HEK293 (cell line): ENCODE results near the gene TYSND1.

Experiments
- BCL11B ChIP-seq: fragments of 450-650 bp; formaldehyde crosslinking; IDR thresholded peaks from 2 replicates; pipeline ENCODE4 v1.5.1; 2016; ENCODE audit warnings: low read depth, missing biosample characterization, missing genetic modification characterization
- GFI1B ChIP-seq: fragments of 450-650 bp; formaldehyde crosslinking; IDR thresholded peaks from 2 replicates; pipeline ENCODE4 v1.5.1; 2016; ENCODE audit warnings: missing biosample characterization, missing genetic modification characterization
- GLIS1 ChIP-seq: fragments of 450-650 bp; formaldehyde crosslinking; IDR thresholded peaks from 2 replicates; pipeline ENCODE4 v1.5.1; 2016; ENCODE audit warnings: missing biosample characterization, missing genetic modification characterization
- HOXA7 ChIP-seq: sonication (generic); formaldehyde crosslinking; IDR thresholded peaks from 2 replicates; pipeline ENCODE4 v1.8.1; 2022; ENCODE audit warnings: missing genetic modification reagents, borderline replicate concordance
- SCRT1 ChIP-seq: fragments of 450-650 bp; formaldehyde crosslinking; IDR thresholded peaks from 2 replicates; pipeline ENCODE4 v1.5.1; 2016; ENCODE audit warnings: missing biosample characterization, missing genetic modification characterization, borderline replicate concordance
- SP7 ChIP-seq: fragments of 450-650 bp; formaldehyde crosslinking; IDR thresholded peaks from 2 replicates; pipeline ENCODE4 v1.5.1; 2016; ENCODE audit warnings: missing biosample characterization, missing genetic modification characterization
- ZEB2 ChIP-seq: fragments of 450-650 bp; formaldehyde crosslinking; IDR thresholded peaks from 2 replicates; pipeline ENCODE4 v1.5.1; 2016; ENCODE audit warnings: missing biosample characterization, missing genetic modification characterization
- ZFP3 ChIP-seq: fragments of 450-650 bp; formaldehyde crosslinking; IDR thresholded peaks from 2 replicates; pipeline ENCODE4 v1.5.1; 2016; ENCODE audit warnings: low read depth, missing biosample characterization, missing genetic modification characterization
- ZFP37 ChIP-seq: fragments of 450-650 bp; formaldehyde crosslinking; IDR thresholded peaks from 2 replicates; pipeline ENCODE4 v1.5.1; 2016; ENCODE audit warnings: missing biosample characterization, missing genetic modification characterization
- ZNF10 ChIP-seq: fragments of 450-650 bp; formaldehyde crosslinking; IDR thresholded peaks from 2 replicates; pipeline ENCODE4 v1.5.1; 2017; ENCODE audit warnings: missing biosample characterization, missing genetic modification characterization
- ZNF132 ChIP-seq: fragments of 450-650 bp; formaldehyde crosslinking; IDR thresholded peaks from 2 replicates; pipeline ENCODE4 v1.5.1; 2017; ENCODE audit warnings: missing biosample characterization, missing genetic modification characterization, borderline replicate concordance
- ZNF146 ChIP-seq: fragments of 450-650 bp; formaldehyde crosslinking; IDR thresholded peaks from 2 replicates; pipeline ENCODE4 v1.5.1; 2016; ENCODE audit warnings: missing biosample characterization, missing genetic modification characterization
- ZNF169 ChIP-seq: fragments of 450-650 bp; formaldehyde crosslinking; IDR thresholded peaks from 2 replicates; pipeline ENCODE4 v1.5.1; 2016; ENCODE audit warnings: missing biosample characterization, missing genetic modification characterization
- ZNF175 ChIP-seq: fragments of 450-650 bp; formaldehyde crosslinking; IDR thresholded peaks from 2 replicates; pipeline ENCODE4 v1.5.1; 2016; ENCODE audit warnings: missing biosample characterization, missing genetic modification characterization
- ZNF184 ChIP-seq: fragments of 450-650 bp; IDR thresholded peaks from 2 replicates; pipeline ENCODE4 v1.5.1; 2018; ENCODE audit warnings: missing biosample characterization, mild to moderate bottlenecking, missing genetic modification characterization
- ZNF211 ChIP-seq: fragments of 450-650 bp; formaldehyde crosslinking; IDR thresholded peaks from 2 replicates; pipeline ENCODE4 v1.5.1; 2016; ENCODE audit warnings: low read depth, missing biosample characterization, missing genetic modification characterization
- ZNF23 ChIP-seq: fragments of 450-650 bp; formaldehyde crosslinking; IDR thresholded peaks from 2 replicates; pipeline ENCODE4 v1.5.1; 2016; ENCODE audit warnings: missing biosample characterization, missing genetic modification characterization, borderline replicate concordance
- ZXDB ChIP-seq: fragments of 450-650 bp; formaldehyde crosslinking; IDR thresholded peaks from 2 replicates; pipeline ENCODE4 v1.5.1; 2016; ENCODE audit warnings: missing biosample characterization, missing genetic modification characterization
- TF ChIP-seq, protein P1 (sequence below): fragments of 450-650 bp; formaldehyde crosslinking; IDR thresholded peaks from 2 replicates; pipeline ENCODE4 v1.5.1; 2016; ENCODE audit warnings: missing biosample characterization, missing genetic modification characterization, low read depth
- TF ChIP-seq, protein P2 (sequence below): fragments of 450-650 bp; formaldehyde crosslinking; IDR thresholded peaks from 2 replicates; pipeline ENCODE4 v1.5.1; 2016; ENCODE audit warnings: missing biosample characterization, missing genetic modification characterization
- TF ChIP-seq, protein P3 (sequence below): fragments of 450-650 bp; formaldehyde crosslinking; IDR thresholded peaks from 2 replicates; pipeline ENCODE4 v1.5.1; 2017; ENCODE audit warnings: missing biosample characterization, missing genetic modification characterization
- TF ChIP-seq, protein P4 (sequence below): fragments of 450-650 bp; formaldehyde crosslinking; IDR thresholded peaks from 2 replicates; pipeline ENCODE4 v1.5.1; 2016; ENCODE audit warnings: missing biosample characterization, missing genetic modification characterization
- TF ChIP-seq, protein P5 (sequence below): fragments of 450-650 bp; formaldehyde crosslinking; IDR thresholded peaks from 2 replicates; pipeline ENCODE4 v1.5.1; 2016; ENCODE audit warnings: missing biosample characterization, missing genetic modification characterization
- TF ChIP-seq, protein P6 (sequence below): fragments of 450-650 bp; formaldehyde crosslinking; IDR thresholded peaks from 2 replicates; pipeline ENCODE4 v1.5.1; 2016; ENCODE audit warnings: missing biosample characterization, missing genetic modification characterization
- TF ChIP-seq, protein P7 (sequence below): fragments of 450-650 bp; formaldehyde crosslinking; IDR thresholded peaks from 2 replicates; pipeline ENCODE4 v1.5.1; 2017; ENCODE audit warnings: missing biosample characterization, missing genetic modification characterization

The TYSND1 gene

DNA sequence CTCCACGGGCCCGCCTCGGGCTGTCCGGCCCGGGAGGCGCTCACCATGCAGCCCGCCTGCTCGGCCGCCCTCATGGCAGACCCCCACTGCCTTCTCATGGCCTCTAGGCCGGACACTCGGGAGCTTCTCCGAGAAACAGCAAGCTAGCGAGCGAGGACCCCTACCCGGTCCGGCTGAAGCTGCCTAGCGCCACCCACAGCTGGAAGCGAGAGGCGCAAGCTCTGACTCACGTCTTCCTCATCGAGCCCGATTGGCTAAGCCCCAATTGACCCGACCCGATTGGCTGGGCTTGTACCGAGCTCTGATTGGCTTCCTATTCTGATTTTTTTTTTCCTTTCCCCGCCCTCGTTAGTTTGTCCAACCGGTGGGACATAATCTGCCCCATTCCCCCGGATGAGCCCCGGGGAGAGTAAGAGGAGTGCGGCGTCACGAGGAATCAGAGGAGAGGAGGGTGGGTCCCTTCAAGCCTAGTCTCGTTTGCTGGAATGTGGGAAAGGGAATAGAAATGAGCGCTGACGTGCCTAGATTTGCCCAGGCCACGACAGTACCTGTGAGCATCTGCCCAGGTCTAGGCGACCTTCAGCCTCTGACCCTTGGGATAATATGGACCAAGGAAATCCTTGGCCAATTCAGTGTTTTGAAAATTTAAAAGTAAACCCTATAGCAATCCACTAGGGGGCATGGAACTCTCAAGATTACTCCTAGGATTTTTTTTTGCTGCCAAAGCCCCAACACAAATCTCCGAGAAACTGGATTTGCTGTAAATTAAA, at the start of gene TYSND1 (continued):
- TF ChIP-seq, protein P1, sequence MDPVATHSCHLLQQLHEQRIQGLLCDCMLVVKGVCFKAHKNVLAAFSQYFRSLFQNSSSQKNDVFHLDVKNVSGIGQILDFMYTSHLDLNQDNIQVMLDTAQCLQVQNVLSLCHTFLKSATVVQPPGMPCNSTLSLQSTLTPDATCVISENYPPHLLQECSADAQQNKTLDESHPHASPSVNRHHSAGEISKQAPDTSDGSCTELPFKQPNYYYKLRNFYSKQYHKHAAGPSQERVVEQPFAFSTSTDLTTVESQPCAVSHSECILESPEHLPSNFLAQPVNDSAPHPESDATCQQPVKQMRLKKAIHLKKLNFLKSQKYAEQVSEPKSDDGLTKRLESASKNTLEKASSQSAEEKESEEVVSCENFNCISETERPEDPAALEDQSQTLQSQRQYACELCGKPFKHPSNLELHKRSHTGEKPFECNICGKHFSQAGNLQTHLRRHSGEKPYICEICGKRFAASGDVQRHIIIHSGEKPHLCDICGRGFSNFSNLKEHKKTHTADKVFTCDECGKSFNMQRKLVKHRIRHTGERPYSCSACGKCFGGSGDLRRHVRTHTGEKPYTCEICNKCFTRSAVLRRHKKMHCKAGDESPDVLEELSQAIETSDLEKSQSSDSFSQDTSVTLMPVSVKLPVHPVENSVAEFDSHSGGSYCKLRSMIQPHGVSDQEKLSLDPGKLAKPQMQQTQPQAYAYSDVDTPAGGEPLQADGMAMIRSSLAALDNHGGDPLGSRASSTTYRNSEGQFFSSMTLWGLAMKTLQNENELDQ (tag by site-specific recombination) = no peak
- TF ChIP-seq, protein P2, sequence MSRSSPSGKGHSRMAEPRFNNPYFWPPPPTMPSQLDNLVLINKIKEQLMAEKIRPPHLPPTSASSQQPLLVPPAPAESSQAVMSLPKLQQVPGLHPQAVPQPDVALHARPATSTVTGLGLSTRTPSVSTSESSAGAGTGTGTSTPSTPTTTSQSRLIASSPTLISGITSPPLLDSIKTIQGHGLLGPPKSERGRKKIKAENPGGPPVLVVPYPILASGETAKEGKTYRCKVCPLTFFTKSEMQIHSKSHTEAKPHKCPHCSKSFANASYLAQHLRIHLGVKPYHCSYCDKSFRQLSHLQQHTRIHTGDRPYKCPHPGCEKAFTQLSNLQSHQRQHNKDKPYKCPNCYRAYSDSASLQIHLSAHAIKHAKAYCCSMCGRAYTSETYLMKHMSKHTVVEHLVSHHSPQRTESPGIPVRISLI (tag by site-specific recombination) = peak; percentile 96
- no peak for TF ChIP-seq ZNF169
- peak; percentile 33; the same call in 1 of the 2 replicates for TF ChIP-seq ZFP37 (tag by site-specific recombination)
- peak; percentile 93 for TF ChIP-seq ZEB2 (tag by site-specific recombination)
- TF ChIP-seq ZNF23 (tag by site-specific recombination) = no peak
- TF ChIP-seq, protein P3, sequence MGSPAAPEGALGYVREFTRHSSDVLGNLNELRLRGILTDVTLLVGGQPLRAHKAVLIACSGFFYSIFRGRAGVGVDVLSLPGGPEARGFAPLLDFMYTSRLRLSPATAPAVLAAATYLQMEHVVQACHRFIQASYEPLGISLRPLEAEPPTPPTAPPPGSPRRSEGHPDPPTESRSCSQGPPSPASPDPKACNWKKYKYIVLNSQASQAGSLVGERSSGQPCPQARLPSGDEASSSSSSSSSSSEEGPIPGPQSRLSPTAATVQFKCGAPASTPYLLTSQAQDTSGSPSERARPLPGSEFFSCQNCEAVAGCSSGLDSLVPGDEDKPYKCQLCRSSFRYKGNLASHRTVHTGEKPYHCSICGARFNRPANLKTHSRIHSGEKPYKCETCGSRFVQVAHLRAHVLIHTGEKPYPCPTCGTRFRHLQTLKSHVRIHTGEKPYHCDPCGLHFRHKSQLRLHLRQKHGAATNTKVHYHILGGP (tag by site-specific recombination) = no peak
- peak; percentile 28; the same call in 1 of the 2 replicates for TF ChIP-seq SCRT1 (tag by site-specific recombination)
- peak; percentile 76 for TF ChIP-seq ZXDB
- TF ChIP-seq GFI1B (tag by site-specific recombination) = no peak
- no peak for TF ChIP-seq ZNF10
- no peak for TF ChIP-seq ZNF132
- no peak for TF ChIP-seq HOXA7 (CRISPR knock-in tag)
- no peak for TF ChIP-seq ZNF211
- TF ChIP-seq GLIS1 (tag by site-specific recombination) = peak; percentile 4; the same call in 1 of the 2 replicates
- TF ChIP-seq, protein P4, sequence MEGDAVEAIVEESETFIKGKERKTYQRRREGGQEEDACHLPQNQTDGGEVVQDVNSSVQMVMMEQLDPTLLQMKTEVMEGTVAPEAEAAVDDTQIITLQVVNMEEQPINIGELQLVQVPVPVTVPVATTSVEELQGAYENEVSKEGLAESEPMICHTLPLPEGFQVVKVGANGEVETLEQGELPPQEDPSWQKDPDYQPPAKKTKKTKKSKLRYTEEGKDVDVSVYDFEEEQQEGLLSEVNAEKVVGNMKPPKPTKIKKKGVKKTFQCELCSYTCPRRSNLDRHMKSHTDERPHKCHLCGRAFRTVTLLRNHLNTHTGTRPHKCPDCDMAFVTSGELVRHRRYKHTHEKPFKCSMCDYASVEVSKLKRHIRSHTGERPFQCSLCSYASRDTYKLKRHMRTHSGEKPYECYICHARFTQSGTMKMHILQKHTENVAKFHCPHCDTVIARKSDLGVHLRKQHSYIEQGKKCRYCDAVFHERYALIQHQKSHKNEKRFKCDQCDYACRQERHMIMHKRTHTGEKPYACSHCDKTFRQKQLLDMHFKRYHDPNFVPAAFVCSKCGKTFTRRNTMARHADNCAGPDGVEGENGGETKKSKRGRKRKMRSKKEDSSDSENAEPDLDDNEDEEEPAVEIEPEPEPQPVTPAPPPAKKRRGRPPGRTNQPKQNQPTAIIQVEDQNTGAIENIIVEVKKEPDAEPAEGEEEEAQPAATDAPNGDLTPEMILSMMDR (tag by site-specific recombination) = peak; percentile 95
- TF ChIP-seq ZNF184 (tag by site-specific recombination) = no peak
- TF ChIP-seq, protein P5, sequence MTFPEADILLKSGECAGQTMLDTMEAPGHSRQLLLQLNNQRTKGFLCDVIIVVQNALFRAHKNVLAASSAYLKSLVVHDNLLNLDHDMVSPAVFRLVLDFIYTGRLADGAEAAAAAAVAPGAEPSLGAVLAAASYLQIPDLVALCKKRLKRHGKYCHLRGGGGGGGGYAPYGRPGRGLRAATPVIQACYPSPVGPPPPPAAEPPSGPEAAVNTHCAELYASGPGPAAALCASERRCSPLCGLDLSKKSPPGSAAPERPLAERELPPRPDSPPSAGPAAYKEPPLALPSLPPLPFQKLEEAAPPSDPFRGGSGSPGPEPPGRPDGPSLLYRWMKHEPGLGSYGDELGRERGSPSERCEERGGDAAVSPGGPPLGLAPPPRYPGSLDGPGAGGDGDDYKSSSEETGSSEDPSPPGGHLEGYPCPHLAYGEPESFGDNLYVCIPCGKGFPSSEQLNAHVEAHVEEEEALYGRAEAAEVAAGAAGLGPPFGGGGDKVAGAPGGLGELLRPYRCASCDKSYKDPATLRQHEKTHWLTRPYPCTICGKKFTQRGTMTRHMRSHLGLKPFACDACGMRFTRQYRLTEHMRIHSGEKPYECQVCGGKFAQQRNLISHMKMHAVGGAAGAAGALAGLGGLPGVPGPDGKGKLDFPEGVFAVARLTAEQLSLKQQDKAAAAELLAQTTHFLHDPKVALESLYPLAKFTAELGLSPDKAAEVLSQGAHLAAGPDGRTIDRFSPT (tag by site-specific recombination) = no peak
- TF ChIP-seq, protein P6, sequence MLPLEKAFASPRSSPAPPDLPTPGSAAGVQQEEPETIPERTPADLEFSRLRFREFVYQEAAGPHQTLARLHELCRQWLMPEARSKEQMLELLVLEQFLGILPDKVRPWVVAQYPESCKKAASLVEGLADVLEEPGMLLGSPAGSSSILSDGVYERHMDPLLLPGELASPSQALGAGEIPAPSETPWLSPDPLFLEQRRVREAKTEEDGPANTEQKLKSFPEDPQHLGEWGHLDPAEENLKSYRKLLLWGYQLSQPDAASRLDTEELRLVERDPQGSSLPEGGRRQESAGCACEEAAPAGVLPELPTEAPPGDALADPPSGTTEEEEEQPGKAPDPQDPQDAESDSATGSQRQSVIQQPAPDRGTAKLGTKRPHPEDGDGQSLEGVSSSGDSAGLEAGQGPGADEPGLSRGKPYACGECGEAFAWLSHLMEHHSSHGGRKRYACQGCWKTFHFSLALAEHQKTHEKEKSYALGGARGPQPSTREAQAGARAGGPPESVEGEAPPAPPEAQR (tag by site-specific recombination) = no peak
- 0 out of 2 replicates have a peak, but pooled peaks have one; percentile 70 for TF ChIP-seq ZFP3
- TF ChIP-seq, protein P7, sequence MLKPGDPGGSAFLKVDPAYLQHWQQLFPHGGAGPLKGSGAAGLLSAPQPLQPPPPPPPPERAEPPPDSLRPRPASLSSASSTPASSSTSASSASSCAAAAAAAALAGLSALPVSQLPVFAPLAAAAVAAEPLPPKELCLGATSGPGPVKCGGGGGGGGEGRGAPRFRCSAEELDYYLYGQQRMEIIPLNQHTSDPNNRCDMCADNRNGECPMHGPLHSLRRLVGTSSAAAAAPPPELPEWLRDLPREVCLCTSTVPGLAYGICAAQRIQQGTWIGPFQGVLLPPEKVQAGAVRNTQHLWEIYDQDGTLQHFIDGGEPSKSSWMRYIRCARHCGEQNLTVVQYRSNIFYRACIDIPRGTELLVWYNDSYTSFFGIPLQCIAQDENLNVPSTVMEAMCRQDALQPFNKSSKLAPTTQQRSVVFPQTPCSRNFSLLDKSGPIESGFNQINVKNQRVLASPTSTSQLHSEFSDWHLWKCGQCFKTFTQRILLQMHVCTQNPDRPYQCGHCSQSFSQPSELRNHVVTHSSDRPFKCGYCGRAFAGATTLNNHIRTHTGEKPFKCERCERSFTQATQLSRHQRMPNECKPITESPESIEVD (tag by site-specific recombination) = no peak
- TF ChIP-seq ZNF175 = no peak
- TF ChIP-seq ZNF146 (tag by site-specific recombination) = no peak
- peak; percentile 59; the same call in 1 of the 2 replicates for TF ChIP-seq BCL11B (tag by site-specific recombination)
- TF ChIP-seq SP7 (tag by site-specific recombination) = peak; percentile 84
